Glomerular visceral epithelial cell (primary cell): ENCODE data around the gene CLMP.

Experiments
- DNase-seq: peaks from one replicate; pipeline ENCODE4 v3.0.0-alpha.2; 2016; ENCODE audit errors: extremely low spot score

CLMP gene, protein sequence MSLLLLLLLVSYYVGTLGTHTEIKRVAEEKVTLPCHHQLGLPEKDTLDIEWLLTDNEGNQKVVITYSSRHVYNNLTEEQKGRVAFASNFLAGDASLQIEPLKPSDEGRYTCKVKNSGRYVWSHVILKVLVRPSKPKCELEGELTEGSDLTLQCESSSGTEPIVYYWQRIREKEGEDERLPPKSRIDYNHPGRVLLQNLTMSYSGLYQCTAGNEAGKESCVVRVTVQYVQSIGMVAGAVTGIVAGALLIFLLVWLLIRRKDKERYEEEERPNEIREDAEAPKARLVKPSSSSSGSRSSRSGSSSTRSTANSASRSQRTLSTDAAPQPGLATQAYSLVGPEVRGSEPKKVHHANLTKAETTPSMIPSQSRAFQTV

DNA sequence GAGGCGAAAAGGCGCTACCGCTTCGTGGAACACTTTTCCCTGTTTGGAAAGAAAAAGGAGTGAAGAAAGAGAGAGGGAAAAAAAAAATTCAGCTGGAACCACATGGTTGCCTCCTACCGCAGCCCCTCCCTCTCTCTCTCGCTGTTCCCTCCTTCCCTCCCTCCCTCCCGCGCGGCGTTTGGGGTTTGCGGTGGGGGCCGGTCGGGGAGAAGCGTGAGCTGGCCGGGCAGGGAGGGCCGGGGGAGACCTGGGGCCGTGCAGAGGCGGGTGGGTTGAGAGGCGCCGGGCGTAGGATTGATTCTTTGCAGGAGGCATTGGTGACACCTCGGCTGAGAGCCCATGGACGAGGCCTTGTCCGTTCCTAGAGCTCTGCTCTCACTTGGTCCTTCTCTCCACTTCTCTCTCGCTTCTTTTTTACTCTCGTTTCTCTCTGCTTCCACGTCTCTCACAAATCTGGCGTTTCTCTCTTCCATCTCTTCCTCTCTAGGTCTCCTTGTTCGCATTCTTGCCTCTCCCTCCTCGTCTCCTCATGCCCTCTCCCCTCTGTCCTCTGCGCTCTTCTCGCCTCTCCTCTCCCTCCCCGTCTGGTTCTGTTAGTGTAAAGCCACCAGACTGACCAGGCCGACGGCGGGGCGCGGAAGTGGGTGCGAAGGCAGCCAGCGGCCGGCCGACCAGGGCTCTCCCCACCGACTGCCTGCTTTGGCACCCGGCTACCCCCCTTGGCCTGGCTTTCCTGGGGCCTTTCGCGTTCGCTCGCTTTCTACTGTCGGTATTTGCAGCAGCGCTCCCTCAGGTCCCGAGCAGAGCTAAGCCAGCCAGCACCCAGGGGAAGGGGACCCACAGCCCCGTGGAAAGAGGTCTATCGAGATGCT is at the start of gene CLMP:
CLMP (minus strand) TSS at position 61 of the 872 bp plus-strand sequence. CDS start 308 bp downstream, outside the sequence.
- DNase-seq, result peak; percentile 56

DNA sequence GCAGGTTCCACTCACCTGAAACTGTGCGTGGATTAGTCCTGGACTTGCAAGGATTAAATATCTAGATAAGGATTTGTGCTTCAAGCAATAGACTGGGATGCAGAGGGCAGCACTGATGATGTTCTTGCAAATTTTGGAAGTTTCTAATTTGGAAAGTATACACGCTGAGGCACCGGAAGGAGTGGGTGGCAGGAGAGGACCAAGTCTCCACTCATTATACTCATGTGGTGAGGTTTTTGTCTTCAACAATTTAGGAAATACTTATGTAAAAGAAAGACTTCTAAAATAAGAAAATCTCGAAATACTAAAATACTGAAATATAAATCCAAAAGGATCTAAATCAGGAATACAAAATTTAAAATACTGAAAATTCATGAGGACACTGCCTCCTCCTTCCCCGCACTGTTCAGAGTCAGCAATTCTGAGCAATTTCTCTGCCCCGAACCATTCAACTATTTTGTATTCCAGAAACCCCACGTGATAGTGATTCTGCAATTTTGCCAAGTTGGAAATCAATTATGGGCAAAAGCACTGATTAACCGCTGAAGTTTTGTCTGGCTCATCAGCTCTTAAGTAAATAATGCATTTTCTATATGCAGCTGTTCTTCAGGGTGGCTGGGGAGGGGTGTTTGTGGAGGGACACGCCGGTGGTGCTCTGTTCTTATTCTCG is 47.0 kb upstream of the CLMP start:
- DNase-seq, result no peak

DNA sequence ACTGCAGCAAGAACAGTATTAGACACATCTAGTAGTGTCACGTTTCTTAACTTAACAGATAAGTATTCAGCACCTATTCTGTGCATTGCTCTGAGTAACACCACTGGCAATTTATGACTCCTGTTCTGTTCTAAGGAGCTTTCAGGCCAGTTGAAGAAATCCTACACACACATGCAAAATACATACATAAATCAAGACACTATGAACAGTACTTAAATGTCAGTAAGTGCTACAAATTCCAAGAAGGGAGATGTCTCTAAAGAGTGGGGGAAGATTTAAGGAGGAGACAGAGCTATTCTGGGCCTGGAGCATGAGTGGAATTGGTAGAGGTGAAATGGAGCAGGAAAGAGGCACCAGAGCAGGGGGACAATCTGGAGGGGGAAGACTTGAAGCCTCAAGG is 46.2 kb upstream of the CLMP start:
- no peak for DNase-seq

DNA sequence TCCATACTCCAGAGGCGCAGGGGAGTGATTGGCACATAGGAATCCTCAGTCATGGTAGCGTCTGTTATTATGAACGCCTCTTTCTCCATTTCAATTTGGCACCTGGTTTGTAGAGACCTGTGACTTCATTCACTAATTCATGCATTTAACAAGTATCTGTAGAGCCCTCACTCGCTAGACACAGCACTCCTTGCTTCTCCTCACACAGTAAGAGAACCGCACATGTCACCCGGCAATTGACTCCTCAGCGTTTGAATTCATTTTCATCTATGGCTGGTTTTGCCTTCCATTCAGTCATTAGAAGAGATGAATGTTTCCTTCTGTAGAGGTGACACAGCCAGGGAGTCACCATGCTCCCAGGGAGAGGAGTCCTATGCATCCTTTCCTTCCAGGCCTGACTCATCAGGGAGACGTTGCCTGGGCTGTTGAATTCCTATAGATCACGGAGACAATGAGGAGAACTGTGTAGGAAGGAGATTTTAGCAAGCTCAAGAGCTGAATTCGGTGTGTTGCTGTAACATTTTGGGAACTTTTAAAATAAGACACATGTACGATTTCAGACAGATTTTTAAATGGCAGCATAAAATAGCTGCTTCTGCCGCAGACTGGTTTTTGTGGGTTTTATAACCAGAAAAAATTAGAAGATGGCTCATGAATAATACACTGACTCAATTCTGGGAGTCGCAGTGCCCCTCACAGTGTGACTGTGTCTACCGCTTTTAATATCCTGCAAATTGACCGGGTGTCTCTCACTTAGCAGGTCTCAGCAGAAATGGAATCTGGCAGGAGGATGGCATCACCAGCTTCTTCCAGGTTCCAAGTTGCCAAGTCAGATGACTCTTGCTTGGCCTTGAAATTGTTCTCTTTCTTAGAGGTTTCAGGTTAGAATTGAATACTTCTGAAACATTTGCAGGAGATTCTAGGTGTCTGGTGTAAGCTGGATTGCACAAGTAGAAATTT is 44.4 kb upstream of the CLMP start:
- DNase-seq, result no peak

DNA sequence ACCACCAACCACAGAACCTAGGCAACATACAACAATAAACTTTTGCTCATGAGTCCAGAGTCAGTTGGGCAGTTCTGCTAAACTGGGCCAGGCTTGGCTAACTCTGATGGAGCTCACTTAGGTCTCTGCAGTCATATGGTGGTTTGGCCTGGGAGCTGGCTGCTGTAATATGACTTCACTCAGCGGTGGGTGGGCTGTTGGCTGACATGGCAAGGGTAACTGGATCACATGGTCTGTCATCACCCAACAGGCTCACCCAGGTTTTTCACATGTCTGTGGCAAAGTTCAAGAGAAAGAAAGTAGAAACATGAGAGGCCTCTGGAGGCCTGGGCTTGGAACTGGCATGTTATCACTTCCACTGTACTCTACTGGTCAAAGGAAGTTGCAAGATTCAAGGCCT is 43.2 kb upstream of the CLMP start:
- DNase-seq, result no peak

DNA sequence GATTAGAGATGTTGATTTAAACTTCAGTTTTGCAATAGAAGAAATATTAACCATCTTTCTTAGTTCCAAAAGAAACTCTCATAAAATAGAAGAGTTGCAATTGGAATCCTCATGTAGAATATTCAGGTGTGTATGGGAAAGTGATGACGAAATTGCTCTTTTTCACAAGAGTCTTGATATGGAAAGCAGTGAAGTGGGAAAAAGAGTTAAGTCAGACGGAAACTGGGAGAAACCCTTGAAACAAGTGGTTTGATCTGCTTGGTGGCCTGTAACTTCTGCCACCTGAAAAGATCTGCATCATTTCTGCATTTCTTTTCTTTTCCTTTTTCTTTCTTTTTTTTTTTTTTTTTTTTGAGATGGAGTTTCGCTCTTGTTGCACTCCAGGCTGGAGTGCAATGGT is 41.8 kb upstream of the CLMP start:
- DNase-seq, result no peak

DNA sequence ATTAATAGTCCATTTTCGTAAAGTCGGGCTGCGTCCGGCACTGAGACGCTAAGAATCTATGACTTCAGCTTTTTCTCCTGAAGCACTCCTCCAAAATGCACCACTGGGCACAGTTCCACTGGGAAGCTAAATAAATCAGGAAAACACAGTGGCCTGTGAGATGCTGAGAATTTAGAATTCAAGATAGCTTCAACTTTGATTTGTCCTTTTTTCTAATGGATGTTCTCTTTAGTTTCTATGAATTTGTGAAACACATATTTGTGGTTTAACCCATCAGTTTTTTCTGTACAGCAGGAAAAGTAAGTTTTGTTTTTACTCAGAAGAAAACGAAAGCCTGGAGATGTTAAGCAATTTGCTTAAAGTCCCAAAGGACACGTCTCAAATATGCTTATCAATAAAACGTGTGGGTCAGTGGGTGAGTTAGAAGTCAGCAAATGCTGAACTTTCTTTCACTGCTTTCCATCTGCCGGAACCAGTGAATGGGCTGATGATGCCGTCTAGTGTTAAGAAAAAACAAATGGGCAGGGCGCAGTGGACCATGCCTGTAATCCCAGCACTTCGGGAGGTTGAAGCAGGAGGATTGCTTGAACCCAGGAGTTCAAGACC is 40.7 kb upstream of the CLMP start:
- DNase-seq, result no peak

DNA sequence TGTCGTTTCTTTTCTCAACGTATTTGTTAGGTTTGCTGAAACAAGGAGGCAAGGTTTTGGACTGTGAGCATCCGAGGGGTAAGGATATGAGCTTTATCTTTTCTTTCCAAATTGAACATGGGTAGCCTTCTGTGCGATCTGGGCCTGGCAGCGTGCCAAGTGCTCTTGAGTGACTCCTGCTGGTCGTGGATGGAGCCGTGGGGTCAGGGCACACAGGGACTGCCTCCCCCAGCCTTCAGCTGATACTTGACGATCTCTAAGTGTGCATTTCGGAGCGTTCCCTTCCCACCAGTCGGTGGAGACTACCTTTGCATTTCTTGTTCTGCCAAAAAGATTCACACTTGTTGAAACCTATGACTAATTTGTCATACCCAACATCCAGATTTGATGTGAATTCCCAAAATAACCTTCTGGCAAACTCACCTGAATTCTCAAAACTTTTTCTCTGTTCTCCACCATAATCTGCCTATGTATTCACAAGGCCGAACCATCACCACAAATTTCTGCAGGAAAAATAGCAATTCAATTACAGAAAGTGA is 40.1 kb upstream of the CLMP start:
- no peak for DNase-seq

DNA sequence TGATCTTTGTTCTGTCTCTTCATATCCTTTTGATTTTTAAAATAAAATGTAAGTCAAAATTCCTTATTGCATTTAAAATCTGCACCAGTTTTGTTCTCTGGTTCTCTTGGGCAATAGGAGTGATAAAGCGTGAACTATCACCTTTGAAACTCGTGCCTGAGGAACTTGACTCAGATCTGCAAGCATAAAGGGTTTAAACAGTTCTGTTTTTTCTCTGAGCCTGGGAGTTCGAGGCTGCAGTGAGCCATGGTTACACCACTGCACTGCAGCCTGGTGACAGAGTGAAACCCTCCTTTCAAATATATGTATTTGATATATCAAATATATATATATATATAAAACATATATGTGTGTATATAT is 38.9 kb upstream of the CLMP start:
- DNase-seq, result no peak

DNA sequence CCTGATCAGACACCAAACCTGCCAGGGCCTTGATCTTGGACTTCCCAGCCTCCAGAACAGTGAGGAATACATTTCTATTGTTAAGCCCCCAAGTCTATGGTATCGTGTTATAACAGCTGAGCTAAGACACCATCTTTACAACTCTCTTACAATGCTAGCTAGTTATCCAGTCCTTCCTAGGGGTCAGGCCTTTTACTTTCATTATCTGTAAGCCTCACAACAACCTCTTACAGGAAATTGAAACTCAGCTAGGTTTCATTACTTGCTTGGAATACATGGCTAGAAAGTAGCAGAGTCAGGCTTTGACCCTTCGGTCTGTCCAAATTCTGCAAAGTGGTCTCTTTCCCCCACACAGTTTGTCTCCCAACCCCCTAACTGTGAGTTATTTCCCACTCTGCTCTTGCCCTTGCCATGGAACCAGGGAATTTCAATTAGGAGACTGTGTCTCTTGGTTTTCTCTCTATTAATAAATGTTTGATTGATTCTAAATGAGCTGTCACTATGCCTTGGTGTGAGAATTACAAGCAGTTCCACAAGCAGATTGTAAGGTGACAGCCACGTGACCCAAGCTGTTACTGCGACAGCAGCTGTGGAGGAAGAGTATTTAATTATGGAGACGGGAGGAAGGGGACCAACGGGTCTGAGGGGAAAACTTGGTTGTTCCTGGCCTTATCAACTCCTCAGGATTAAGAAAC is 38.4 kb upstream of the CLMP start:
- no peak for DNase-seq

DNA sequence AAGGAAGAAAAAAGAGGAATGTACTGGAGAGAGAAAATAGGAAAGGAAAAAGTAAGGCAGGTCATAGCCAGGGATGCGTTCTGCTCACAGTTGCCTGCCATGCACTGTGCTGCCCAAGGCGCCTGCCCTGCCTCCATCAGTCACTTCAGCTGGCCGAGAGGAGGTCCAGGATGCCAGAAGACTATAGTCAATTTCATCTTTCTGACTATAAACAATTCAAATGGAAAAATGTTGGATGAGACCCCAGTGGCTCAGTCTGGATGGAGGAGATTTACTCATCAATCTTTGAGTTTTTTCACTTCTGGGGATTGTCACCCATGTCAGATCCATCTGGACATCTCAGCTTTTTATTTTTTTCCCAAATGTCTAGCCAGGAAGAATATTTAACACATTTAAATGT is 36.7 kb upstream of the CLMP start:
- DNase-seq, result no peak

DNA sequence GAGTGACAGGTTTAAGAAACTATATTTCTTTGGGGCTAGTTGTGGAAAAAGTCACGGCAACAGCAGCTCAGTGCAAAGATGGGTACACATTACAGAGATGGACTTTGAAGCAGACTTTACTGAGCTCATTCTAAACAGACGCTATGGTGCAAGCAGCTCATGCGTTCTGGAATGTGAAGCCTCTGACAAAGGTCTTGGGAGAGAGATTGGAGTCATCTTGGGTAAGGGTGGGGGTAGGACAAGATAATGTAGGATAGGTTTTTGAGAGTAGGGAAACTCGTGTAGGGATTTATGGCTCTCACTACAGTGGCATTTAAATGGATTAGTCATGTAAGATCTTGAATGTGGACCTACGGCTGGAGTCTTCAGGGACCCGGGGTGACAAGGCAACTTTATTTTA is 36.2 kb upstream of the CLMP start:
- DNase-seq, result peak; percentile 26

DNA sequence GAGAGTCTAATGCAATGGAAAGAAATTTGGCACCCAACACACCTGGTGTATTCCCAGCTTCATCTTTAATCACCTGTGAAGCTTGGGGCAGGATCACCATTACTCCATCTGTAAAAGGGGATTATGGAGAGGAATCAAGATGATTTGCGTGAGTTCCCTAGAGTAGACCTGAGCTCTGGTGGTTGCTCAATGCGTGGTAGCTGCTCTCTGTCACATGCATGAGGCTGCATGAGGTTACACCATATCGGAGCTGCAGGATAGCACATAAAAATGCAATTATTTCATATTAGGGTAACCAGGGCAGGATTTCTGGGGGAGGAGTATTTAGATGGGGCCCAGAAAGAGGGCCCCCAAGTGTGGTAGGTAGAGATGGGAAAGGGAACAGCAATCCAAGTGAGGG is 35.3 kb upstream of the CLMP start:
- no peak for DNase-seq

DNA sequence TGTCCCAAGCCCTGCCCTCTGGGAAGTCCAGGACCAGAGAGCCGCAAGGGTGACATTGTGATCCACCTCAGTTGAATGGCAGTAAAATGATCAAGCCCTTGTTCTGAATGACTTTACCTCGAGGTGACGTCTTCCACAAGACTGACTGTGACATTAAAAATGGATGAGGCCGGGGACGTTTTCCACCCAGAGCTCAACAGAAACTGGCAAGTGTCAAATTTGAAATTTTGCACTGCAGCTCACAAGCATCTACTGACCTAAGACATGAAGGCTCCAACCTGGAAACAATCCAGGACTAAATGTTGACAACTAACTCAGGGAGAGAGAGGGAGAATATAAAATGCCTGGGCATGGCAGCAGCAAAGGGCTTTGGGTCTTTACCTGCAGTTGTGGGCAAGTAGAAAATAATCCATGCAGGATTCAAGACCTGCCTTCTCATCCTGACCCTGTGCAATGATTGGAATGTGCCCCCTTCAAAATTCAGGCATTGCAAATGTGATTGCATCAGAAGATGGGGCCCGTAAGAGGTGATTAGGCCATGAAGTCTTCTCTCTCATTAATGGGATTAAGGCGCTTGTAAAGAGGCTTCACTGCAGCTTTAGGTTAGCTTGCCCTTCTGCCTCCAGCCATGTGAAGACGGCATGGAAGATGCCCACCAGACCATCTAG is 33.6 kb upstream of the CLMP start:
- no peak for DNase-seq

DNA sequence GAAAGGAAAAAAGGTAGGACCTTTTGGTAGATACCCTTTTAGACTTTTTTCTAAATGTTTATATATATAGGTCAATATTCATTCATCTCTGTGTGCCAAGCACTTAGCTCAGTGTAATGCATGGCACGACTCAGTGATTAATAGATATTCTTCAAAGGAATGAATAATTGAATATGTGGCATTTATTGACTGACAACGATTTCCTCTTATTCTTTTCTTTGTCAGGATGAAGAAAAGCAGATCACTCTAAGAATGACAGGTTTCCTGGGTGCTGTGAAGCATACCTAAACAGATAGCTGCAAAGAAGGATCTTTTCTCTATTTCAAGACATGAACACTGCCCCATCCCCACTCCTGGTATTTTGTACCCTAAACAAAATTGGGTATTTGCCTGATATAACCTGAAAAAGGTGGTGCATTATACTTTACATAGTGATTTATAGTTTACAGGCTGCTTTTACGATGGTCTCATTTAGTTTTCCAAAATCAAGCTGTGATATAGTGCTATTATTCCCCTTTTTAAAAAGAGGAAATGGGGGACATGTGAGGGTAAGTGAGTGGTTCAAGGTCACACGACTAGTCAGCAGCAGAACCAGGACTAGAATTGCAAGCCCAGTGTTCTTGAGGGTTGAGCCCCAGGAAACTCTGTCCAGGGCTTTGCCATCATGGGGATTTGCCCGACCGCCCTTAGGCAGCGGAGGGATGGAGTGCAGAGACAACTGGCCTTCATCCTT is 32.9 kb upstream of the CLMP start:
- no peak for DNase-seq

DNA sequence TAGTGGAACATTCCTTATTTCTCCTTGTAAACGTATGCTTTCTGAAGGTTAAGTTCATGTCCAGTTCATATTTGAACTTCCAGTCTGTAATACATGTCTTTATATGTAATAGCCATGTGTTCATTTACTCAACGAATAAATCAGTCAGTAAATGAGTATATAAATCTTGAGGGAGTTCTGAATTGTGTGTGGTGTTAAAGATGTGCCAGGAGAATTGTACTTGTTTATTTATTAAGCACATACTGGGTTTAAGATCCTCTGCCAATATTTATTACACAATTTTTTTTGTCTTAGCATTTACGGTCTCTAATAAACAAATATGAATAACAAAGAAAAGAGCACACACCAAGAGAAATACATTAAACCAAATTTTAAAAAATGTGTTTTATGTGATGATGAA is 26.5 kb upstream of the CLMP start:
- DNase-seq, result no peak

DNA sequence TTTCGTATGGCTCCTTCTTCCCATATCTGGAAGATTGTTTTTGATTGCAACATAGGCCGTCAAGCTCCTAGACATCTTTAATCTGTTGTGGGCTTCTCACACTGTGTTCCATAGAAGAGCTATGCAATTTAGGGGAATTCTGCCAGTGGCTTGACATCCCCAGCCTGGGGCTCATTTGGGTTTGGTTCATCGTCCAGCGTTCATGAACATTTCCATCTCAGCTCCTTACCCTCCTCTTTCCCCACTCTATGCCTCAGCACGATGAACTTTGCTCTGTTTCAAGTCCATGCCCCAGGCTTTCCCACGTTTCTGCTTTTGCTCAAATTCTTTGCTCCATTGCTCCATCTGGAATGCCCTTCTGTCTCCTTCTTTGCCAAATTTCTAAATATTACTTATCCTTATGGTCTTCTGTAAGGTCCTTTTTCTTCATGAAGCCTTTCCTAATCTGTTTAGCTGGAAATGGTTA is 26.1 kb upstream of the CLMP start:
- no peak for DNase-seq

DNA sequence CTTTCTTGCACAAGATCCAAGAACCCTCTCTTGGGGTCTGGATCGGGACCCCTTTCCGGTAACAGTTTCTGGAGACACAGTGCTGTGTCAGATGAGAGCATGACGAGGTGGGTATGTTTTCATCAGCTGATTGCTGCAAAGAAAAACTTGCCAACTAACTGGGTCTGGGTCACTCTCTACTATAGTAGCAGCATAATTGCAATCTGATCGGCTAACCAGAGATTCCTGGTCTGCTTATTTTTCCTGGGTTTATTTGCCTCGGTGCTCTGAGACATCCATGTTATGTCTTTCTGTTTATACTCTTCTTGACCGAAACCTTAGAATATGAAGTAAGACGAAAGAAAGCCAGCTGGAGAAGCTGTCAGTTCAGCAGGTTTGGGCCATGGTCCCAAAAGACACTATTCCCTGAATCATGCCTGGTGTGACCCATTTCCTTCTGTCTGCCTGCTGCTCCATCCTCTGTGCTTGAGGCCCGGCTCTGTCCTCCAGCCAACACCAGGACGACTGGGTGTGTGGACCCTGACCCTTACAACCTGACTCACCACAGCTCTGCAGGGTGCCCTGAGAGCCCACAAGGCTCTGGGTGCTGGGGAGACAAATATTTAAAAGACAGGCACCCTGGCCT is 24.1 kb upstream of the CLMP start:
- DNase-seq, result peak; percentile 19
